HL-60/S4 treated with retinoic acid at 250 ng/mL for 4 days and 3 days (cell line): ENCODE results near the gene RAB1A.
"Not testable (repeated sequence)": the region's sequence is repeated elsewhere in the genome, so short reads cannot be mapped to it uniquely, and the experiment has no call there.

Source experiments
- in situ Hi-C: fragments of 300-500 bp; cut with MboI; formaldehyde crosslinking; loops from 2 replicates; pipeline ENCODE4 v1.7.0; 2022; ENCODE audit warnings: low sequenced_read_pairs

Gene RAB1A

DNA sequence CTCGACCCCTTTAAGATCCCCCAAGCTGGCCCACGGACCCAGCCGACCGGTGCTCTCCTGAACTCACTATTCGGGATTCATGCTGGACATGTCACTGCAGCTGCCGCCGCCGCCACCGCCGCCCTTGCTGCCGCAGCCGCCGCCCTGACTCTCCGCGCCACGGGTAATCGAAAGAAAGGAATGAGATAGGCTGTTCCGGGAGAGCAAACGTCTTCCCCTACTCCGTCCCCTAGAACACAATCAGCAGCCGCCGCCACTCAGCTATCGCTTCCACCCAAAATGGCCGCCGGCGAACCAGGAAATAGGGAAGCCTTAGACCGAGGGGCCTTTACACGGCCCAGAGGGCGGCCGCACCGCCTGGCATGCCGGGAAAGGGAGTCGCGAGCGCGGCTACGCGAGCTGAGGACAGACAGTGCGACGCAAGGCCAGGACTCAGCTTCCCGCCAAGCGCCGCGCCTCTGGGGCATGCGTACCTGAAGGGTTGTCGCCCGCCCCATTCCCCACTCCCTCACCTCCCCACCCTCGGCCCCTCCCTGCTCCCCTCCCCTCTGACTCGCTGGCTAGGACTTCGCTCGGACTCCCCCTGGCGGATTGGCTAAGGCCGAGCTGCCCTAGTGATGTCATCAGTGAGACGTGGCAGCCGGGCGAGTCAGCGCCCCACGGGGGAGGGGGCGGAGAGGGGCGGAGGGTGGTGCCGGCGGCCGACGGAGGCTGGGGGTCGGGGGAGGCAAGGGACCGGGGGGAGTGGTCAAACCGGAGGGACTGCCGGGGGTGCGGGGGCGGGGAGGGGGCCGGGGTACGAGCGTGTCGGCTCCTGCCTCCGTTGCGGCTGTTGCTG, at the start of gene RAB1A:
Gene RAB1A (minus strand): TSS at position 281 of the 838 bp plus-strand sequence. CDS start 191 bp downstream, at position 90.
- in situ Hi-C loops: no loop called here

DNA sequence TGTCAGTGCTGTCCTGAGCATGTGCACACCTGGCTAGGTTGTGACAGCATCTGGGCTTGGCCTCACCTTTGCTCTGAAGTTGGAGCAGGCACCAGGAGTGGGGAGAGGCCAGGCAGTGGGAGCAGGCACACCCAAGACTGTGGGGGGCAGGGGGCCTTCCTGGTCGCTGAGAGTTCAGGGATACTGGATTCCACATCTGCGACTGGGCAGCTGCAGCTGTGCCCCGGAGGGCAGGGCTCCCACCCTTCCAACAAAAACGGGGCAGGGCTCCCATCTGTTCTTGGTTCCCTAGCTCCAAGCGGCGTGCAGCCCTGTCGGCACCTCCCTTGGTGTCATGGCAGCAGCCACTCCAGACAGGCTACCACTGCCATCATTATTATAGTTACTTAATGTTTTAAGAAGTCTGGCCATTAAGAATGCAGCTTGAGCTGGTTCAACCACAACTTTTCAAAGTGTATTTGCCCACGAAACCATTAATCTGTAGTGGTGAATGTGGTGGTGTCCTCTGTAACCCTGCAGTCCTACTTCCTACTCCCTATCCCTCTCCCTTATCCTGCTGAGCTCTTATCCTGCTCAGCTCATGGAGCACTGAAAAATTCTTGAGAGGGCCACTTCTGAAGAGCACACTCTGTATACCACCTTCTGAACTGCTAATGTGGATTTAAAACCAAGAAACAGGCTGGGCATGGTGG, 48.0 kb upstream of the RAB1A start:
- in situ Hi-C loops: loop anchor here (25.0 kb wide), 1 partner anchor 266 kb away; no protein-coding TSS in a partner anchor

DNA sequence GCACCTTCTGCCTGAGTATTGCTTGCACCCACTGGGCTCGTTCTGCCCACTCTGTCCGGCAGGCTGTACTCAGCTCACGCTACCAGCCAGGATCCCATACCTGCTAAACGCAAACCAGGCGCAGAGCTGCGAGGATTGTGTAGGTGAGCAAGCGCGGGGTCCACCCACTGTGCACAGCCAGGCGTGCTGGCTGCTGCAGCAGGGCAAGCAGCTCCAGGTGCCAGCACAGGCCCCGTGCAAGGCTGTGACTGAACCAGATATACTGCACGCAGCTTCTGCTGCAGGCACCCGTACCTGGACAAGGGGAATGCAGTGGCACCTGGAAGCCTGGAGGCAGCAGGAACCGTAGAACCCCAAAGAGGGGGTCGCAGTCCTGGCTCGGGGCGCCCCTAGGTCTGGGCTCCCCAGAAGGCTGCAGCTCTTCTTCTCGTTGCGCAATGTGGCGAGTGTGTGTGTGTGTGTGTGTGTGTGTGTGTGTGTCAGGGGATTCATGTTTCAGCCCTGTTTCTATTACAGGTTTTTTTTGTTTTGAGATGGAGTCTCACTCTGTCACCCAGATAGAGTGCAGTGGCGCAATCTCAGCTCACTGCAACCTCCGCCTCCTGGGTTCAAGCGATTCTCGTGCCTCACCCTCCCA, 46.1 kb upstream of the RAB1A start:
- in situ Hi-C loops: loop anchor here (25.0 kb wide), 1 partner anchor 264 kb away; no protein-coding TSS in a partner anchor

DNA sequence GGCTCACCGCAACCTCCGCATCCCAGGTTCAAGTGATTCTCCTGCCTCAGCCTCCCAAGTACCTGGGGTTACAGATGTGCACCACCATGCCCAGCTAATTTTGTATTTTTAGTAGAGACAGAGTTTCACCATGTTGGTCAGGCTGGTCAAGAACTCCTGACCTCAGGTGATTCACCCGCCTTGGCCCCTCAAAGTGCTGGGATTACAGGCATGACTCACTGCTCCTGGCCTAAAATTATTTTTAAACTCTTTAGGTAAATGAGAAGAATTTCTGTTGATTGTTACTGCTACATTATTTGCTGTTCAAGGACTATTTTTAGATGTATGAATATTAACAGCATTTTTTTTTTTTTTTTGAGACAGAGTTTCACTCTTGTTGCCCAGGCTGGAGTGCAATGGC, 44.1 kb upstream of the RAB1A start:
- in situ Hi-C loops: not testable (repeated sequence)

DNA sequence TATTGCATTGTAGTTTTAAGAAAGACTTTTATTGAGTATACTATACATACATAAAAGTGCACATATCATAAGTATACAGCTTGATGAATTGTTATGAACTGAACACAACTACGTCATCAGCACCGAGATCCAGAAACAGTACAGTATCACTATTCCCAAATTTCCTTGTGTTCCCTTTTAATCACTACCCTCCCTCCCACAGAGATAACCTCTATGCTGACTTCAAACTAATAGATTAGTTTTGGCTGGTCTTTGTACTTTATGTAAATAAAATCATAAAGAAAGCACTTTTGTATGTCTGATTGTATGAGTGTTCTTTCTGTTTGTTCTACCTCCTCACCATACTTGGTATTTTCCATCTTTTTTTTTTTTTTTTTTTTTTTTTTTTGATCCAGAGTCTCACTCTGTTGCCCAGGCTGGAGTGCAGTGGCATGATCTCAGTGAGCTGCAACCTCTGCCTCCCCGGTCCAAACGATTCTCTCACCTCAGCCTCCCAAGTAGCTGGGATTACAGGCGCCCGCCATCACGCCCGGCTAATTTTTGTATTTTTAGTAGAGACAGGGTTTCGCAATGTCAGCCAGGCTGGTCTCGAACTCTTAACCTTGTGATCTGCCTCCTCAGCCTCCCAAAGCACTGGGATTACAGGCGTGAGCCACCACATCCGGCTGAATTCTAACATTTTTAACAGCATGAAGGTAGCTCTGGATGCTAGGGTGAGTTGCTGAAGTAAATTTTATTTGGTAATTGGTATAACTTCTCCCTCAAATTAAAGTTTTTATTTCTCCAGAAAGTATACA, 43.3 kb upstream of the RAB1A start:
- in situ Hi-C loops: no loop called here

DNA sequence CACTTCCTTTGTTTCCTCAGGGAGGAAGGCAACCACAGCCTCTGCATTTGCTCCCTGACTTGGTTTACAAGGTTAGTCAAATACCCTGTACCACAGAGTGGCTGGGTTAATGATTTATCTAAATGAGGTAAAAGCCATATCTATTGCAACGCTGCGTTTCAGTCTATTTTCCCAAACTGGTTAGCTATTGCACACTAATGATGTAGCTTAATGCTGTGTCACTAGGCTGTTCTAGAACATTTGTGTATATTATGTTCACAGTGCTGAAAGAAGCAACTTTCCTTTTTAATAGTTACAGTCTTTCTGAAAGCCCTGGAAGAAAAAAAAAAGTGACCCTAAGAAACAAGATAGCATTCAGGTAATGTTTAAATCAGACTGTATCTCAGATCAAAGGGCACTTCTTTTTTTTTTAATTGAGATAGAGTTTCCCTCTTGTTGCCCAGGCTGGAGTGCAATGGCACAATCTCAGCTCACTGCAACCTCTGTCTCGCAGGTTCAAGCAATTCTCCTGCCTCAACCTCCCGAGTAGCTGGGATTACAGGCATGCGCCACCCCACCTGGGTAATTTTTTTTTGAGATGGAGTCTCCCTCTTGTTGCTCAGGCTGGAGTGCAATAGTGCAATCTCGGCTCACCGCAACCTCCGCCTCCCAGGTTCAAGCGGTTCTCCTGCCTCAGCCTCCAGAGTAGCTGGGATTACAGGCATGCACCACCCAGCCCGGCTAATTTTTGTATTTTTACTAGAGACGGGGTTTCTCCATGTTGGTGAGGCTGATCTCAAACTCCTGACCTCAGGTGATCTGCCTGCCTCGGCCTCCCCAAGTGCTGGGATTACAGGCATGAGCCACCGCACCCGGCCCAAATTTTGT, 40.9 kb upstream of the RAB1A start:
- in situ Hi-C loops: not testable (repeated sequence)

DNA sequence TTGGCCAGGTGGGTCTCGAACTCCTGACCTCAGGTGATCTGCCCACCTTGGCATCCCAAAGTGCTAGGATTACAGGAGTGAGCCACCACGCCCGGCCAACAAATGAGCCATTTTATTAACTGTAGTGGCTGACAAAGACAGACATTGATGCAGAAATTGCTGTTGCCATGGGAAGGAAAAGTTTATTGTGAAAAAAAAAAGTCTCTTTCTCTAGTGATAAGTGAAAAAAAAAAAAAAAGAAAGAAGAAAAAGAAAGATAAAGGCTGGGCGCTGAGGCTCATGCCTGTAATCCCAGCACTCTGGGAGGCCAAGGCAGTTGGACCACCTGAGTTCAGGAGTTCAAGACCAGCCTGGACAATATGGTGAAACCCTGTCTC, 39.8 kb upstream of the RAB1A start:
- in situ Hi-C loops: no loop called here

DNA sequence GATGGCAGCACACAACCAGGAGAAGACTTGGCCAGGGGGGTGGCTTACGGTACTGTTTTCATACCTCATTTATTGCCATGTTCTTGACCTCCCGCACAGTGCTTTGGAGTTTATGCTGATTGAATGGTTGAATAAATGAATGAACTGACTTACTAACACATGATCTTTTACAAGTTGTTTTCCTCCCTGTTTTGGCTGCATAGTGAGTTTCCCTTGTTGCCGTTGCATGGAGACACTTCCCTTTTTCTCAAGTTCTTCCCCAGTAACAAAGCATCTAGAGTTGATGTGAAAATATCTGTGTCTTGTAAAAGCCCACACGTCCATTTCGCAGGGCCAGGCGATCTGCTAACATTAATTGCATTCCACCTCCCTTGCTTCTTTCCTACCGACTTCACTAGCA, 35.7 kb upstream of the RAB1A start:
- in situ Hi-C loops: no loop called here

DNA sequence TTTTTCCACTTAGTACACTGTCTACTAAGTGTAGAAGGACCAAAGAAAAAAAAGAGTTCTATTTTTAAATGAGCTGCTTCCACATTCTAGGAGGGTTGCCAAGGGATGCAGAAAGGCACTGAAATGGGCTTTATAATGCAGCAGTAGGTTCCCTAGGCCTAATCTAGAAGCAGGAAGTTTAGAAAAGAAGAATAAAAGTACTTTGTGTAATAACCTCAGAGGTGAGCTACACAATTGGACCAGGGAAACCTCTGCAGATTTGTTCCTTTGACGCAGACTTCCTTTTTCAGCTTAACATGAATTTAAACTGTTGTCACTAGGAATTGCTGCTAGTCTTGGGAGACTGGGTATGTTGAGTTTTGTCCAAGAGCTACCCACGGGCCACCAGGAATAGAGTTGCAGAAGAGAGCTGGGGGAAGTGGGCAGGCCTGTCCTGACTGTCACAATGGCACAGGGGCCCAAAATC, 34.6 kb upstream of the RAB1A start:
- in situ Hi-C loops: no loop called here

DNA sequence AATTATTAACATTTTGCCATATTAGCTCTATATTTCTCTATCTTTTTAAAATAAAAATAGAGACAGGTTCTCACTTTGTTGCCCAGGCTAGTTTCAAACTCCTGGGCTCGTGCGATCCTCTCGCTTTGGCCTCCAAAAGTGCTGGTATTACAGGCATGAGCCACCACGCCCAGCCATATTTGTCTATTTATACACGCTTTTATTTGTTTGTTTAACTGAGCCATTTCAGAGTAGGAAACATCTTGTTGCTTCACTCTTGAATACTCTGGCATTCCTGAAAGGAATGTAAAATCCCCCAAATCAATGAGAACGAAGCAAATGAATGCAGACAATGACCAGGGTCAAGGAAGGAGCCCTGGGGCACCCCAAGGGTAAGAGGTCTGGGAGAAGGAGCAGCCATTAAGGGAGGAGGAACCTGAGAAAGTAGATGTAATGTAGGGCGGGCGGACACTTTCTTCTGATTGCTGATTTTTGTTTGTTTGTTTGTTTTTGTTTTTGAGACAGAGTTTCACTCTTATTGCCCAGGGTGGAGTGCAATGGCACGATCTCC, 31.7 kb upstream of the RAB1A start:
- in situ Hi-C loops: no loop called here

DNA sequence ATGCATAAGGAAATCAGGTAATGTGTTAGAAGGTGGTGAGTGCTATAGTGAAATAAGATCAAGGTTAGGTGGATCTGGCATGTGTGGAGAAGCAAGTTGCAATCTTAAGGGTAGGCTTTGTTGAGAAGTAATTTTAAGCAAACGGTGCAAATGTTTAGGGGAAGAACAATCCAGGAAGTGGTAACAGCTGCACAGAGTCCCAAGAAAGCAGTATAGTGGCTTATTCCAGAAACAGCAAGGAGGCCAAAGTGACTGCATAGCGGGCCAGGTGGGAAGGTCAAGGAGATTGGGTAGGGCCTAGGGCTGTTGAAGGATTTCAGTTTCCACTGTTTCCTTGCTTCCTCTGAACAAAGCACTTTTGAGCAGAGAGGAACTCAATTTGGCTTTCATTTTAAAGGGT, 30.0 kb upstream of the RAB1A start:
- in situ Hi-C loops: no loop called here

DNA sequence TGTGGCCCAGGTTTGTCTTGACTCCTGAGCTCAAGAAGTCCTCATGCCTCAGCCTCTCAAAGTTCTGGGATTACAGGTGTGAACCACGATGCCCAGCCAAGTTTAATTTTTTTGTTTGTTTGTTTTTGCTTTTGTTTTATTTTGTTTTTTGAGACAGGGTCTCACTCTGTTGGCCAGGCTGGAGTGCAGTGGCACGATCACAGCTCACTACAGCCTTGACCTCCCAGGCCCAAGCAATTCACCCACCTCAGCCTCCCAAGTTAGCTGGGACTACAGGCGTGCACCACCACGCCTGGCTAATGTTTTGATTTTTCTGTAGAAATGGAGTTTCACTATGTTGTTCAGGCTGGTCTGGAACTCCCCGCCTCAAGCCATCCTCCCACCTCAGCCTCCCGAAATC, 29.4 kb upstream of the RAB1A start:
- in situ Hi-C loops: no loop called here

DNA sequence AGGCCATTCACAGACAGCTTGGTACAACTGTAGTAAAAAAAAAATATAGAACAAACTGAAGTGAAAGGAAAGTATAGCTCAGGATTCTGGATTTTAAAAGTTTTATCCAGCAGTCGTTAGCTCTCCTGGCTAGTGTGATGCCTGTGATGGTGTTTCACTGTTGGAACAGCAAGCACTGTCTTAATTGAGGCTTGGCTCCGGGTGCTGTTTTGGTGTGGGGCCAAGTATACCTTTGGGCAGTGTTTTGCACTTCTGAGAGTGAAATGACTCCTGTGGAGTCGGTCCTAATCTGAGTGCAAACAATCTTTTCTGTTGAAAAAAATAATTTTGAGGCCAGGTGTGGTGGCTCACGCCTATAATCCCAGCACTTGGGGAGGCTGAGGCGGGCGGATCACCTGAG, 28.7 kb upstream of the RAB1A start:
- in situ Hi-C loops: no loop called here

DNA sequence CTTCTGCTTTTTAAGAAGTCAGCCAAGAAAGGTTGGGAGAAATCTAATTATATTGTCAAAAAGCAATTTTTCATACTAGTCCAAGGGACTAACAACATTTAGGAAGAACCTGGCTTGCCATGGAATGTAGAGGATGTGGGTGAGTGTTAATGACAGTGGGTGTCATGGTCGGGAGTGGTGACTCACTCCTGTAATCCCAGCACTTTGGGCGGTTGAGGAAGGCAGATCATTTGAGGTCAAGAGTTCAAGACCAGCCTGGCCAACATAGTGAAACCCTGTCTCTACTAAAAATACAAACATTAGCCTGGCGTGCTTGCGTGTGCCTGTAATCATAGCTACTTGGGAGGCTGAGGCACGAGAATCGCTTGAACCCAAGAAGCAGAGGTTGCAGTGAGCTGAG, 27.9 kb upstream of the RAB1A start:
- in situ Hi-C loops: not testable (repeated sequence)

DNA sequence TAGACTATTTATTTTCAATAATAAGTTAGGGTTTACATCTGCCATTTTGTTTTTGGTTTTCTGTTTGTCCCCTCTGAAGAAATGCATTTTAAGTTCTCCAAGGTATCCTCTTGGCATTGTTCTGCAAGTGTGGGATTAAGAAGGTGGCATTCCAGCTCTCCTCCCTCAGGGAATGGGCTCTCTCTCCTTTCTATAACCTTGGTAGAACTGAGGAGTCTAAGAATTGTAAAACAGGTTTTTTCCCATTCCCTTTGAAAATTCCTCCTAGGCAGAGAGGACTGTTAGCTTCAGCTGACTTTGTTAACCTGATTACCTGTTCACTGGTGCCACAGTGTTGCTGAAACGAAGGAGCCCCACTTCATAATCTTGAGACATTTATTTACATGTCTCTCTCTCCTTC, 26.1 kb upstream of the RAB1A start:
- in situ Hi-C loops: no loop called here

DNA sequence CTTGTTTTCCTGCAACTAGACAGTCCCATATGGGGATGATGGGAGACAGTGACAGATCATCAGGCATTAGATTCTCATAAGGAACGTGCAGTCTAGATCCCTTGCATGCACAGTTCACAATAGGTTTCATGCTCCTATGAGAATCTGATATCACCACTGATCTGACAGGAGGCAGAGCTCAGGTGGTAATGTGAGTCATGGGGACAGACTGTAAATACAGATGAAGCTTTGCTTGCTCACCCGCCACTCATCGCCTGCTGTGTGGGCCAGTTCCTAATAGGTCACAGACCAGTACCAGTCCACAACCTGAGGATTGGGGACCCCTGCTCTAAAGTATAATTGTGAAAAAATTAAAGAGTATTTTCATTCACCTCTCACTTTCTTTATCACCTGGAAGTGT, 23.6 kb upstream of the RAB1A start:
- in situ Hi-C loops: no loop called here

DNA sequence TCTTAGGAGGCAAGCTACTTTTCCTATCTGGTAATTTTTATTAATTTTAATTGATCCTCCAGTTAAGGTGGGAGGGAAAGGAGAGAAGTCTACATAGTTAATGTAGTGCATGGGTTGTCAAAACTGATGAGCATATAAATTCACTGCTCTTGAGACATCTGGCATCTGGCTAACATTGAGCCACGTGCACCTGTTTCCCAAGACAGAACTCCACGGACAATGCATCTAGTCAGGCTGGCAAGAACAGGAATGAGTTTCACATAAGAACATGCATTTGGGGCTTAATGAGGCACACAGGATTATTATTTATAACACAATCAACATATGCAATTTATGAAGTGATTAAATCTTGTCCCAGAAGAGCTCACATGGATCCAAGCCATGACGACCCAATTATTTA, 16.2 kb upstream of the RAB1A start:
- in situ Hi-C loops: no loop called here

DNA sequence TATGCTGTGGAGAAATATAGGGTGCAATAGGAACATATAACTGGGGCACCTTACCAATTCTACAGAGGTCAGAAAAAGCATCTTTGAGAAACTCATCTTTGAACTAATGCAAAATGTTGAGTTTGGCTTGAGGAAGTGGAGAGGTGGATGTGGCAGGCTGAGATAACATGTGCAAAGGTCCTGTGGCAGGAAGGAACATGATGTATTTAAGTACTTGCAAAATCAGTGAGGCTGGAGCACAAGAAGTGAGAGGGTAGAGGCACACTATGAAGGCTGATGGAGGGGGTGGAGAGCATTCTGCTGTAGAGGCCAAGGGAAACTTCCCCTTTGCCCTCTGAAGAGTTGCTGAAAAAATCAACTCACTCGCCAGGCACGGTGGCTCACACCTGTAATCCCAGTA, 14.7 kb upstream of the RAB1A start:
- in situ Hi-C loops: no loop called here

DNA sequence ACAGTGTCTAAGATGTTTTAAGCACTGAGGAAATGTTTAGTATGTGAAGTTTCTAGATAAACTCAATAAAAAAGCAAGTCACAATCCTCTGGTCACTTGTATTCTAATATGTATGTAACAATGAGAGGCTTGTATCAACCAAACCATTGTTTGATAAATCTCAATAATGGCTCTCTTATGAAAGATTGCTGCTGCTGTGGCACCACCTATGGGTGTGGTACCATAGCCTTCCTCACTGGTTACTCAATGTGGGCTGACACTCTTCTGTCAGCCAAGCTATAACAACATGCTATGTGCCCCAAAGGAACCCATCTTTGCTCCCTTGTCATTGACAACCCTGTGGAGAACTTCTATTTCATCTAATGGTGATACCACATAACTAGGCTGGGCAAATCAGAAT, 12.6 kb upstream of the RAB1A start:
- in situ Hi-C loops: no loop called here
